ENCODE measurements around the gene ATP9A.
"Not testable (repeated sequence)": the region's sequence is repeated elsewhere in the genome, so short reads cannot be mapped to it uniquely, and the experiment has no call there.

ATP9A gene

GRCh38 chr20:51679254-51679921 is 88.8 kb downstream of the ATP9A start:
- in situ Hi-C loops (cut with HindIII; ENCODE audit: low pct_ligation_motif_present, low pct_unique_long_range_greater_than_20kb, low sequenced_read_pairs): no loop called here
- DNase-seq: no peak

- in situ Hi-C loops (cut with HindIII; ENCODE audit: low pct_ligation_motif_present, low pct_unique_long_range_greater_than_20kb, low sequenced_read_pairs): no loop called here
- no peak for DNase-seq
Observed at GRCh38 chr20:51678026-51678697, 90.0 kb downstream of the ATP9A start.

- in situ Hi-C loops (cut with HindIII; ENCODE audit: low pct_ligation_motif_present, low pct_unique_long_range_greater_than_20kb, low sequenced_read_pairs): no loop called here
Observed at GRCh38 chr20:51668947-51669346, 99.2 kb downstream of the ATP9A start.

DNA sequence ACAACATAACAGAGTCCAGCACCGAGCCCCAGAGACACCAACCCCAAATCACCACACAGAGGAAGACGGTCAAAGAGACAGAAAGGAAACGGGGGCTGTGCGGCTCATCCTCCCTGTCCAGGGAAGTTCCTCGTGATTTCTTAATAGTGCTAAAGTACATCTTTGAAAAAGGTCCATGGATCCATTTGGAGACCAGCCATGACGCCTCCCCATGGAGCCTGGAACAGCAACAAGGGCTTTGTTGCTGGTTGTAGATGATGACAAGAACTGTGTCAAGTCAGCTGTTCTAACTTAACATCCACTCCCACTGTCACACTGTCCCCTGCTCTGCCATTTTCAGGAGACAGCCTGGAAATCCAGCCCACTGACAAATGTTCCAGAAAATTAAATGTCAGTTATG is 99.7 kb downstream of the ATP9A start:
- in situ Hi-C loops (cut with HindIII; ENCODE audit: low pct_ligation_motif_present, low pct_unique_long_range_greater_than_20kb, low sequenced_read_pairs): no loop called here

More at GRCh38 chr20:51668947-51669346, 99.2 kb downstream of the ATP9A start:
- no peak for DNase-seq

DNA sequence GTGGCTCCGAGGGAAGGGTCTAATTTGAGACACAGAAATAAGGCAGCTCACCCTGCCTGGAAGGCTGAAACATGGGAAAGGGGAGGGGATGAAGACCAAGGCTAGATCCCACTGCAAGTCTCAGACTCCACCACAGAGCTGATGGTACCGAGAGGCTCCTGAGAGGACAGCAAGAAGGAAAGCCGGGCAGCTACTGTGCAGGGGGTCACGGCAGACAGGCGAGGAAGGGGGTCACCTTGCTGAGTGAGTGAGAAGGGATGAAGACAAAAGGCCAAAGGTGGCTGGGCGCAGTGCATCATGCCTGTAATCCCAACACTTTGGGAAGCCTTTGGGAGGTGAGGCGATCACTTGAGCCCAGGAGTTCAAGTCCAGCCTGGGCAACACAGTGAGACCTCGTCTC is 100.7 kb downstream of the ATP9A start:
- in situ Hi-C loops (cut with HindIII; ENCODE audit: low pct_ligation_motif_present, low pct_unique_long_range_greater_than_20kb, low sequenced_read_pairs): no loop called here
- DNase-seq: no peak

More for the DNA sequence above, 99.7 kb downstream of the ATP9A start:
- no peak for DNase-seq

- in situ Hi-C loops (cut with HindIII; ENCODE audit: low pct_ligation_motif_present, low pct_unique_long_range_greater_than_20kb, low sequenced_read_pairs): no loop called here
- no peak for DNase-seq
Observed at GRCh38 chr20:51667002-51667408, 101.2 kb downstream of the ATP9A start.

GRCh38 chr20:51666126-51666525 is 102.1 kb downstream of the ATP9A start:
- no peak for DNase-seq
- in situ Hi-C loops (cut with HindIII; ENCODE audit: low pct_ligation_motif_present, low pct_unique_long_range_greater_than_20kb, low sequenced_read_pairs): no loop called here

- in situ Hi-C loops (cut with HindIII; ENCODE audit: low pct_ligation_motif_present, low pct_unique_long_range_greater_than_20kb, low sequenced_read_pairs): no loop called here
- no peak for DNase-seq
Observed at GRCh38 chr20:51665543-51666118, 102.6 kb downstream of the ATP9A start.

DNA sequence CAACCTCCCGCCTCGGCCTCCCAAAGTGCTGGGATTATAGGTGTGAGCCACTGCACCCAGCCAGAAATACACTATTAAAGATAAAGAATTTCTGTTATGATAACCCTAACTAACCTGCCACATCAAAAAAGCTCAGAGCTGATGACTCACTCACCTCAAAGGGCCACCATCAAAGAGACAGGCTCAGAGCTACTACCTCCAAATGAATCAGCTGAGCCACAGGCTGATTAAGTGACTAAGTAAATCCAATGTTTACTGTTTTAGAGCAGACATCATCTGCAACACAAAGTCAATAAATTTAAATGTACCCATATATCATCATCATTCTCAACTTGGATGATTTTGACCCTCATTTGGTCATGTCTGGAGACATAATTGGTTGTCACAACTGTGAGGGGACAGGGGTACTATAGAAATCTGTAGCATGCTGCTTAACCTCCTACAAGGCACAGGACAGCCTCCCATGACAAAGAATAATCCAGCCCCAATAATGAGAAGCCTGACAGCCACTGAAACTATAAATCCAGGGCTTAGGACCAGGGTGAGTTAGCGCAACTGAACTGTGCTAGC is 106.5 kb downstream of the ATP9A start:
- no peak for DNase-seq

GRCh38 chr20:51660672-51661608 is 107.2 kb downstream of the ATP9A start:
- in situ Hi-C loops (cut with HindIII; ENCODE audit: low pct_ligation_motif_present, low pct_unique_long_range_greater_than_20kb, low sequenced_read_pairs): no loop called here
- no peak for DNase-seq

More for the DNA sequence above, 106.5 kb downstream of the ATP9A start:
- in situ Hi-C loops (cut with HindIII; ENCODE audit: low pct_ligation_motif_present, low pct_unique_long_range_greater_than_20kb, low sequenced_read_pairs): no loop called here

GRCh38 chr20:51659491-51660050 is 108.6 kb downstream of the ATP9A start:
- DNase-seq: no peak
- in situ Hi-C loops (cut with HindIII; ENCODE audit: low pct_ligation_motif_present, low pct_unique_long_range_greater_than_20kb, low sequenced_read_pairs): no loop called here

- in situ Hi-C loops (cut with HindIII; ENCODE audit: low pct_ligation_motif_present, low pct_unique_long_range_greater_than_20kb, low sequenced_read_pairs): no loop called here
- no peak for DNase-seq
Observed at GRCh38 chr20:51656726-51657260, 111.4 kb downstream of the ATP9A start.

- DNase-seq; in situ Hi-C loops (cut with HindIII; ENCODE audit: low pct_ligation_motif_present, low pct_unique_long_range_greater_than_20kb, low sequenced_read_pairs): not testable (repeated sequence)
Observed at GRCh38 chr20:51656089-51656488, 112.1 kb downstream of the ATP9A start.

DNA sequence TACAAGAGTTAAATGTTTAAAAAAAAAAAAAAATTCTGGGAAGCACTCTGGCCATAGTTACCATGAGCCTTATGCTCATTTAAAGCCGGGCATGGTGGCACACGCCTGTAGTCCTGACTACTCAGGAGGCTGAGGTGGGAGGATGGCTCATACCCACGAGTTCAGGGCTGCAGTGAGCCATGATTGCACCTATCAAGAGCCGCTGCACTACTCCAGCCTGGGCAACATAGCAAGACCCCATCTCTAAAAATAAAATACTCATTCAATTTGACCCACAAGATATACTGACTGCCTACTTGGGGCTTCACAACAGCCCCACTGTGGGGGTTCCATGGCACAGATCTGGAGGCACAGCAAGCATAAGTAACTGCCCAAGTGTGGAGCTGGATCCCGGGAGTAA is 113.7 kb downstream of the ATP9A start:
- no peak for DNase-seq
- in situ Hi-C loops (cut with HindIII; ENCODE audit: low pct_ligation_motif_present, low pct_unique_long_range_greater_than_20kb, low sequenced_read_pairs): no loop called here

- in situ Hi-C loops (cut with HindIII; ENCODE audit: low pct_ligation_motif_present, low pct_unique_long_range_greater_than_20kb, low sequenced_read_pairs): no loop called here
- DNase-seq: no peak
Observed at GRCh38 chr20:51654060-51654459, 114.1 kb downstream of the ATP9A start.

- in situ Hi-C loops (cut with HindIII; ENCODE audit: low pct_ligation_motif_present, low pct_unique_long_range_greater_than_20kb, low sequenced_read_pairs): no loop called here
- no peak for DNase-seq
Observed at GRCh38 chr20:51653226-51653625, 115.0 kb downstream of the ATP9A start.

DNA sequence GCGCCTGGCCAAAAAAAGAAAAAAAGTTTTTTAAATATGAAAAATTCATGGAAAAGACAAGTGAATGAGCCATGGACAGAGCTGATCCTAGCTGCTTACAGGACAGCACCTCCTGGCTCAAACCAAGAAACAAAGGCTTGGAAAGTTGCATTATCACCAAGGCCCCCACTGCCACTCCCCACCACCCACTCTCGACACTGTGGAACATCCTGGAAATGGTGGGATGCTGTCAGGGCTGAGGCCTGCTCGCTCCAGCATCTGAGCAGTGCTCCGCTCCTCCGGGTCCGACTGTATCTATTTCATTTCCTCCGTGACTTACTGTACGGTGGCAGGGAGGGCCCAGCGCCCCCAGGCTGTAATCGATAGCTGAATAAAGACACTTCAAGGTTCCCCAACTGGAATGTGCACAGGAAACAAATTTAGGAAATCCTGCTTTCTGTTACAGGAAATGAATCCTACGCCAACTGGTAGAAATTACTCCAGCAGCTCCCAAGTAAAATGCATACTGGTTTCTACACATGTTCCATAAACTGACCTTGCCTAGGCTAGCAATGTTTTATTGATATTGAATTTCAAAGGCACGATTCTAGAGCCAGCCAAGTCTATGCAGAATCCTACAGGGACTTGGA is 116.2 kb downstream of the ATP9A start:
- no peak for DNase-seq
- in situ Hi-C loops (cut with HindIII; ENCODE audit: low pct_ligation_motif_present, low pct_unique_long_range_greater_than_20kb, low sequenced_read_pairs): no loop called here

Data from ACHN (cell line).